ENCODE results near the gene DLGAP1.
"Not testable (repeated sequence)": the region's sequence is repeated elsewhere in the genome, so short reads cannot be mapped to it uniquely, and the experiment has no call there.

The DLGAP1 gene

DNA sequence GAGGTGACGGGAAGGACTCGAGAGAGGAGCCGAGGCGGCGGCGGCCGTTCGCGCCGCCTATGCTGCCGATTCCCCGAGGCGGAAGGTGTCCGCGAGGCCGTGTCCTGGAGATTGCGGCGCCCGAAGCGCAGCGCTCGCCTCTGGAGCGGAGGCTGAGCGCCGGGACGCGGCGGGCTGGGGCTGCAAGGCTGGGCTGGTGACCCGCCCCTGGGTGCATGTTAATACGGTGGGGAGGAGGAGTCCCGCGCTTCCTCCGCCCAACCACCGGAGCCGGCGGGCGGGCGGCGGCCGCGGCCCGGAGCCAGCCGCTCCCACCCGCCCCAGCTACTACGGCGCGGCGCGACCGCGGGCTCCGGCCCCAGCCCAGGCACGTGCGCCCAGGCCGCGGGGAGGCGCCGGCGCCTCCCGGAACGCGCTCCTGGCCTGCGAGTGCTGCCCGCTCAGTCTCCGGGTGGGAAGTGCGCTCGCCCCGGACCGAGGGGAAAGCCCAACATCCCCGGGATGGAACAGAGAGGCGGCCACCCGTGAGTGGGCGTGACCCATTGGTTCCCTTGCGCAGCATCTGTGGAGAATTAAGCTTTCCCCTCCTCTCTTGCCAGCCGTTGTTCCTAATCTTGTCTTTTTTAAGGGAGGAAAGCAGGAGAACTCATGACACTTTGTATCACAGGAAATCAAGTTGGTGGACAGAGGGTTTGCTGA is at the start of gene DLGAP1:
TSS of gene DLGAP1 (minus strand) at position 195 of the 699 bp plus-strand sequence.
- no peaks in the 10 kb centered on the region for H3K4me1 Mint-ChIP-seq (ENCODE audit: low read depth)
- no peak for DNase-seq (ENCODE audit: low spot score)
- H3K36me3 Mint-ChIP-seq (ENCODE audit: low read depth) = peaks cover 2% of the 10 kb centered on the region
- H3K4me3 Mint-ChIP-seq = peak within 1 kb of the TSS; percentile 45
- H3K9me3 Mint-ChIP-seq = peaks cover 13% of the 10 kb centered on the region
- H3K27ac Mint-ChIP-seq = no peak within 1 kb of the TSS
- peaks cover 25% of the 10 kb centered on the region for H3K27me3 Mint-ChIP-seq (ENCODE audit: low read depth)

DNA sequence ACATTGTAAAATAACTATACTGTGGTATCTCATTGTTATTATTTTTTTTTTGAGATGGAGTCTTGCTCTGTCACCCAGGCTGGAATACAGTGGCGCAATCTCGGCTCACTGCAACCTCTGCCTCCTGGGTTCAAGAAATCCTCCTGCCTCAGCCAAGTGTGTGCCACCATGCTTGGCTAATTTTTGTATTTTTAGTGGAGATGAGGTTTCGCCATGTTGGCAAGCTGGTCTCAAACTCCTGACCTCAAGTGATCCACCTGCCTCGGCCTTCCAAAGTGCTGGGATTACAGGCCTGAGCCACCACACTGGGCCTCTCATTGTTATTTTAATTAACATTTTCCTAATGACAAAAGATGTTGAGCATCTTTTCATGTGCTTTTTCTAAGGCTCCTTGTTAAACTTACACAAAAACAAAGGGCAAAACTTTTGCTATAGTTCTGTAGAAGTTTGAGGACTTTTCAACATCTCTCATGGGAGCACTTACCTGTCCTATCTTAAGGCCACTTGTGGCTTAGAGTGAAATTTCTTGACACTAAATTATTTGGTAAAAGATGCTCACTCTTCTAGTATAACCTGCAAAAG is 39.7 kb upstream of the DLGAP1 start:
- not testable (repeated sequence) for DNase-seq (ENCODE audit: low spot score); H3K27ac Mint-ChIP-seq; H3K4me1 Mint-ChIP-seq (ENCODE audit: low read depth); H3K36me3 Mint-ChIP-seq (ENCODE audit: low read depth); H3K4me3 Mint-ChIP-seq; H3K27me3 Mint-ChIP-seq (ENCODE audit: low read depth)
- H3K9me3 Mint-ChIP-seq = peaks cover 42% of the 10 kb centered on the region

- no peak overlapping the region for H3K27ac Mint-ChIP-seq
- H3K9me3 Mint-ChIP-seq = peaks cover 12% of the 10 kb centered on the region
- no peak overlapping the region for H3K4me3 Mint-ChIP-seq
- H3K36me3 Mint-ChIP-seq (ENCODE audit: low read depth) = no peaks in the 10 kb centered on the region
- H3K27me3 Mint-ChIP-seq (ENCODE audit: low read depth) = no peaks in the 10 kb centered on the region
- no peaks in the 10 kb centered on the region for H3K4me1 Mint-ChIP-seq (ENCODE audit: low read depth)
- DNase-seq (ENCODE audit: low spot score) = no peak
Observed at GRCh38 chr18:4468511-4468910, 13.4 kb upstream of the DLGAP1 start.

- peaks cover 9% of the 10 kb centered on the region for H3K9me3 Mint-ChIP-seq
- no peak for DNase-seq (ENCODE audit: low spot score)
- no peaks in the 10 kb centered on the region for H3K4me1 Mint-ChIP-seq (ENCODE audit: low read depth)
- no peak overlapping the region for H3K4me3 Mint-ChIP-seq
- peaks cover 25% of the 10 kb centered on the region for H3K27me3 Mint-ChIP-seq (ENCODE audit: low read depth)
- H3K36me3 Mint-ChIP-seq (ENCODE audit: low read depth) = peaks cover 2% of the 10 kb centered on the region
- no peak overlapping the region for H3K27ac Mint-ChIP-seq
Observed at GRCh38 chr18:4454537-4455112, 482 bp downstream of the DLGAP1 start.

GRCh38 chr18:4453874-4454536 is 1.1 kb downstream of the DLGAP1 start:
- Mint-ChIP-seq H3K27ac (no peak overlapping the region), H3K27me3 (ENCODE audit: low read depth) (peaks cover 25% of the 10 kb centered on the region), H3K36me3 (ENCODE audit: low read depth) (peaks cover 2% of the 10 kb centered on the region), H3K4me1 (ENCODE audit: low read depth) (no peaks in the 10 kb centered on the region), H3K4me3 (no peak overlapping the region), H3K9me3 (peaks cover 3% of the 10 kb centered on the region)
- DNase-seq (ENCODE audit: low spot score) = no peak

DNA sequence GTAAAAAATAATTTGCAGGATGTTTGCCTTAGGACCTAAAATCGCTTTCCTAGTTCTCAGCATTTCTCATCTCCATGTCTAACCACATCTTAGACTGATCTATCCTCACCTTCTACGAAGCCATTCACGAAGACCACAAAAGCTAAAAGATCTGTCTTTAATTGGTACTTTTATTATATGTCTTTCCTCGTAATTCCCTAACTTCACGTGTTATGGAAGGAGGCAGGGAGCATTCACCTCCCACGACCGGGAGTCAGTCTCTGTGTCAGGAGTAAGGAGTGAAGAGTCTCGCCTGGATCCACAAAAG is 1.6 kb downstream of the DLGAP1 start:
- Mint-ChIP-seq H3K36me3 (ENCODE audit: low read depth) (peaks cover 2% of the 10 kb centered on the region), H3K27me3 (ENCODE audit: low read depth) (peaks cover 25% of the 10 kb centered on the region), H3K4me1 (ENCODE audit: low read depth) (no peaks in the 10 kb centered on the region), H3K27ac (no peak overlapping the region), H3K4me3 (no peak overlapping the region), H3K9me3 (no peaks in the 10 kb centered on the region)
- DNase-seq (ENCODE audit: low spot score) = no peak

DNA sequence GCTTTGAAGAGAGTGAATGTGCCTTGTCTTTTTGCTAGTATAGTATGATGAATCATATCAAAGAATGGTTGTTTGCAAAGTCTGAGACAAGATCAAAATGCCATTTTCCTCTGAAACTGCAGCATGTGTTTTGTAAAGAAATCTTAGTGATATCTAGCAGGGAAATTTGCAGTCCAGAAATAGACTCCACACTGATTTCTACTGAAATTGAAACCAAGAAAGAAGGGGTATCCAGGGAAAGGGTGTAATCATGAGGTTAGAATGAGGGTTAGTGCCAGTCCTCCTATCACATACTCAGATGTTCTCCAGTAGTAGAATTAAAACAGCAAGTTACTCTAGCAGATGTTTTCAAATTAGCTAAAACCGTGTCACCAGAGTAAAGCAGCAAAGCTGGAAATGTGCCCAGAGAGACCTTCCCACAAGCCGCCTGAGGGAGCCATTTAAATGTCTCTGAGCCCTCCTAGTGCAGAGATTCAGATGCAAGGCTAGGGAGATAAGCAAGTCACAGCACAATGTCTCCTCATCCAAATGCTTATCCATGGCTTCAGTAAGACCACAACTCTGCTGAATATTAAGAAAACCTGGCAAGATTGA is 4.9 kb downstream of the DLGAP1 start:
- peaks cover 13% of the 10 kb centered on the region for H3K27me3 Mint-ChIP-seq (ENCODE audit: low read depth)
- no peak overlapping the region for H3K4me3 Mint-ChIP-seq
- H3K36me3 Mint-ChIP-seq (ENCODE audit: low read depth) = peaks cover 2% of the 10 kb centered on the region
- no peak overlapping the region for H3K27ac Mint-ChIP-seq
- no peaks in the 10 kb centered on the region for H3K9me3 Mint-ChIP-seq
- DNase-seq (ENCODE audit: low spot score) = no peak
- H3K4me1 Mint-ChIP-seq (ENCODE audit: low read depth) = no peaks in the 10 kb centered on the region

DNA sequence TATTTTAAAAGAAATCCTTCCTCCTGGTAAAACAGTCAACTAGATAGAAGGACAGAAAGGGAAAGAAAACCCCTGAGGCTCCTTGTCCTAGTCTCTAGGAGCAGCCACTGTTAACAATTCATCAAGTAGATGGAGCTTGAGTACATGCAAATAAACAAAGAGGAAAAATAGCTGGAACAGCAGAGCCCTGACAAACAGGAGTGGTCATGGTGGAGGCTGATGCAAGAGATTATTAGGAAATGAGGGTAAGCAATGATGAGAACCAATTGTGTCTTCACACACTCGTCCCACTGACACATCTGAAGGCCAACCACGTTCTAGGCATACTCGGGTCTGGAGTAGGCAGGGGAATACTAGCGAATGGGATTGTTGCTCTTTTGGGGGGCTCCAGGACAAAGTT is 9.2 kb downstream of the DLGAP1 start:
- no peak overlapping the region for H3K4me3 Mint-ChIP-seq
- no peaks in the 10 kb centered on the region for H3K36me3 Mint-ChIP-seq (ENCODE audit: low read depth)
- no peaks in the 10 kb centered on the region for H3K27me3 Mint-ChIP-seq (ENCODE audit: low read depth)
- no peaks in the 10 kb centered on the region for H3K4me1 Mint-ChIP-seq (ENCODE audit: low read depth)
- DNase-seq (ENCODE audit: low spot score) = no peak
- no peak overlapping the region for H3K27ac Mint-ChIP-seq
- peaks cover 3% of the 10 kb centered on the region for H3K9me3 Mint-ChIP-seq

DNA sequence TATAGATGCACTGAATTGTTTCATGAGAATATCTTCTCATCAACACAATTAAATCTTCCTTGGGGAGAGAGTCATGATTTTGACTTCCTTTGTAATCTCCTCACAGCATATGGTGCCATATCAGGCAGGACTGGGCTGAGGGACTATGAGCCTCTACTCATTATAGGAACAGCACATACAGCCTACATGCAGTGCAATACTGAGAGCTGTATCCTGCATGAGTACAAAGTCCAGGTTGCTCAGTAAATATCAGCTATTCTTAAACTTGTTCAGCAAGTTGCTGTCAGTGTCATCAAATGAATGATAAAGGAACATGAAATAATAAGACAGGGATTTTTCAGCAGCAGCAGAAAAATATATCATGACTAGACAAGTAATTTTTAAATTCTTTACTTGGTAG is 10.8 kb downstream of the DLGAP1 start:
- Mint-ChIP-seq H3K36me3 (ENCODE audit: low read depth) (no peaks in the 10 kb centered on the region), H3K4me1 (ENCODE audit: low read depth) (no peaks in the 10 kb centered on the region), H3K9me3 (peaks cover 3% of the 10 kb centered on the region), H3K27me3 (ENCODE audit: low read depth) (no peaks in the 10 kb centered on the region), H3K4me3 (no peak overlapping the region), H3K27ac (no peak overlapping the region)
- DNase-seq (ENCODE audit: low spot score) = no peak

DNA sequence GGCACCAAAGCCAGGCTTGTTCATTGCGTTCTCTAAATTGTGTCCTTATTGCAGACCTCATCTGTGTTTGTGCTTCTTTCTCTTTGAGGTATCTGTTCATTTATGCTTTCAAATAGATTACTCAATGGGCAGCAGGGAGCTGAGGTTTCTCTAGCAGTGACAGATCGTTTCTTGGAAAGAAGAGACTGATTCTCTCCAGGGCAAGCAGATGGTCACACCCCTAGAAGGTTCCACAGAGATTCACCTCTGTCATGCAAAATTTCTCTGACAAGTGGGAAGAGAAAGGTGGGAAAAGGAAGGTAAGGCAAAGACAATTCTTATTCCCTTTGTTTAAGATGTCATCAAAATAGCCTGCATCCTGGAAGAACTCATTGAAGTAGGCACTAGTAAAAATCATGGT is 14.0 kb downstream of the DLGAP1 start:
- no peaks in the 10 kb centered on the region for H3K36me3 Mint-ChIP-seq (ENCODE audit: low read depth)
- H3K9me3 Mint-ChIP-seq = peaks cover 7% of the 10 kb centered on the region
- no peaks in the 10 kb centered on the region for H3K4me1 Mint-ChIP-seq (ENCODE audit: low read depth)
- no peak overlapping the region for H3K4me3 Mint-ChIP-seq
- H3K27ac Mint-ChIP-seq = no peak overlapping the region
- no peaks in the 10 kb centered on the region for H3K27me3 Mint-ChIP-seq (ENCODE audit: low read depth)
- DNase-seq (ENCODE audit: low spot score) = no peak

GRCh38 chr18:4438938-4439337 is 16.2 kb downstream of the DLGAP1 start:
- no peak overlapping the region for H3K4me3 Mint-ChIP-seq
- H3K27me3 Mint-ChIP-seq (ENCODE audit: low read depth) = no peaks in the 10 kb centered on the region
- no peaks in the 10 kb centered on the region for H3K4me1 Mint-ChIP-seq (ENCODE audit: low read depth)
- no peak for DNase-seq (ENCODE audit: low spot score)
- no peaks in the 10 kb centered on the region for H3K36me3 Mint-ChIP-seq (ENCODE audit: low read depth)
- H3K9me3 Mint-ChIP-seq = peaks cover 7% of the 10 kb centered on the region
- no peak overlapping the region for H3K27ac Mint-ChIP-seq

- no peaks in the 10 kb centered on the region for H3K27me3 Mint-ChIP-seq (ENCODE audit: low read depth)
- H3K27ac Mint-ChIP-seq = no peak overlapping the region
- peaks cover 4% of the 10 kb centered on the region for H3K9me3 Mint-ChIP-seq
- no peak overlapping the region for H3K4me3 Mint-ChIP-seq
- H3K4me1 Mint-ChIP-seq (ENCODE audit: low read depth) = no peaks in the 10 kb centered on the region
- no peak for DNase-seq (ENCODE audit: low spot score)
- no peaks in the 10 kb centered on the region for H3K36me3 Mint-ChIP-seq (ENCODE audit: low read depth)
Observed at GRCh38 chr18:4433717-4434116, 21.4 kb downstream of the DLGAP1 start.

GRCh38 chr18:4430836-4431235 is 24.3 kb downstream of the DLGAP1 start:
- peaks cover 10% of the 10 kb centered on the region for H3K9me3 Mint-ChIP-seq
- DNase-seq (ENCODE audit: low spot score) = no peak
- no peaks in the 10 kb centered on the region for H3K4me1 Mint-ChIP-seq (ENCODE audit: low read depth)
- H3K4me3 Mint-ChIP-seq = no peak overlapping the region
- H3K27me3 Mint-ChIP-seq (ENCODE audit: low read depth) = no peaks in the 10 kb centered on the region
- H3K36me3 Mint-ChIP-seq (ENCODE audit: low read depth) = no peaks in the 10 kb centered on the region
- H3K27ac Mint-ChIP-seq = no peak overlapping the region

GRCh38 chr18:4417714-4418113 is 37.4 kb downstream of the DLGAP1 start:
- Mint-ChIP-seq H3K36me3 (ENCODE audit: low read depth) (no peaks in the 10 kb centered on the region), H3K27ac (no peak overlapping the region), H3K9me3 (peaks cover 12% of the 10 kb centered on the region), H3K4me1 (ENCODE audit: low read depth) (no peaks in the 10 kb centered on the region), H3K27me3 (ENCODE audit: low read depth) (no peaks in the 10 kb centered on the region), H3K4me3 (no peak overlapping the region)
- DNase-seq (ENCODE audit: low spot score) = no peak
